Vagina (tissue), 2 donors: Measurements from ENCODE around the gene TMED9.

Experiments used
- POLR2A ChIP-seq, 2 donors: fragments of 450-650 bp; IDR thresholded peaks; one replicate each; pipeline ENCODE4 v1.6.1; 2017; ENCODE audit warnings: antibody characterized with exemption in 2 of 2, mild to moderate bottlenecking in 2 of 2, moderate library complexity in 2 of 2
- TF ChIP-seq, protein P1 (sequence below), 3 experiments: fragments of 450-650 bp in 2 of 3; fragments of 200-600 bp in 1 of 3; sonication (generic) in 1 of 3; IDR thresholded peaks; one replicate each; pipeline ENCODE4 v1.5.1; 2017 to 2019; ENCODE audit warnings: antibody characterized with exemption in 3 of 3, mild to moderate bottlenecking in 2 of 3, moderate library complexity in 2 of 3

DNA sequence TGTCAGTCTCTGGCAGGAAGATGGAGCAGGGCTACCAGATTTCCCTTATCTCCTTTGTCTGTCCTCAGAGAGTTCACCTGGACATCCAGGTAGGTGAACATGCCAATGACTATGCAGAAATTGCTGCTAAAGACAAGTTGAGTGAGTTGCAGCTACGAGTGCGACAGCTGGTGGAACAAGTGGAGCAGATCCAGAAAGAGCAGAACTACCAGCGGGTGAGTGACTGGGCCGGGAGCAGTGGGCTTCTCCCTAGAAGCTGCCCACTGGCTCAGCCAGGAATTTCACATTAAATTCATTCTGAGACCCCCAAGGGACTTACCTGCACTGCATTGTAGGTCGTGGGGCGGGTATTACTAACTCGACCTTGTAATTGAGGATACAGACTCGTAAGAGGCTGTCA lies 2.1 kb downstream of the TMED9 start:
- TF ChIP-seq, protein P1, sequence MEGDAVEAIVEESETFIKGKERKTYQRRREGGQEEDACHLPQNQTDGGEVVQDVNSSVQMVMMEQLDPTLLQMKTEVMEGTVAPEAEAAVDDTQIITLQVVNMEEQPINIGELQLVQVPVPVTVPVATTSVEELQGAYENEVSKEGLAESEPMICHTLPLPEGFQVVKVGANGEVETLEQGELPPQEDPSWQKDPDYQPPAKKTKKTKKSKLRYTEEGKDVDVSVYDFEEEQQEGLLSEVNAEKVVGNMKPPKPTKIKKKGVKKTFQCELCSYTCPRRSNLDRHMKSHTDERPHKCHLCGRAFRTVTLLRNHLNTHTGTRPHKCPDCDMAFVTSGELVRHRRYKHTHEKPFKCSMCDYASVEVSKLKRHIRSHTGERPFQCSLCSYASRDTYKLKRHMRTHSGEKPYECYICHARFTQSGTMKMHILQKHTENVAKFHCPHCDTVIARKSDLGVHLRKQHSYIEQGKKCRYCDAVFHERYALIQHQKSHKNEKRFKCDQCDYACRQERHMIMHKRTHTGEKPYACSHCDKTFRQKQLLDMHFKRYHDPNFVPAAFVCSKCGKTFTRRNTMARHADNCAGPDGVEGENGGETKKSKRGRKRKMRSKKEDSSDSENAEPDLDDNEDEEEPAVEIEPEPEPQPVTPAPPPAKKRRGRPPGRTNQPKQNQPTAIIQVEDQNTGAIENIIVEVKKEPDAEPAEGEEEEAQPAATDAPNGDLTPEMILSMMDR (IDR thresholded peaks at IDR 0.05) = no peak
- TF ChIP-seq POLR2A (IDR thresholded peaks at IDR 0.05) = no peak
